HG03108 (cell line): ENCODE measurements around the gene ESYT2.

Source experiments
- ATAC-seq: cut with Tn5 transposase; IDR thresholded peaks from one replicate; pipeline ENCODE4 v1.9.1; 2021; ENCODE audit warnings: moderate library complexity; ENCODE audit not compliant: unreplicated experiment

ESYT2 gene

DNA sequence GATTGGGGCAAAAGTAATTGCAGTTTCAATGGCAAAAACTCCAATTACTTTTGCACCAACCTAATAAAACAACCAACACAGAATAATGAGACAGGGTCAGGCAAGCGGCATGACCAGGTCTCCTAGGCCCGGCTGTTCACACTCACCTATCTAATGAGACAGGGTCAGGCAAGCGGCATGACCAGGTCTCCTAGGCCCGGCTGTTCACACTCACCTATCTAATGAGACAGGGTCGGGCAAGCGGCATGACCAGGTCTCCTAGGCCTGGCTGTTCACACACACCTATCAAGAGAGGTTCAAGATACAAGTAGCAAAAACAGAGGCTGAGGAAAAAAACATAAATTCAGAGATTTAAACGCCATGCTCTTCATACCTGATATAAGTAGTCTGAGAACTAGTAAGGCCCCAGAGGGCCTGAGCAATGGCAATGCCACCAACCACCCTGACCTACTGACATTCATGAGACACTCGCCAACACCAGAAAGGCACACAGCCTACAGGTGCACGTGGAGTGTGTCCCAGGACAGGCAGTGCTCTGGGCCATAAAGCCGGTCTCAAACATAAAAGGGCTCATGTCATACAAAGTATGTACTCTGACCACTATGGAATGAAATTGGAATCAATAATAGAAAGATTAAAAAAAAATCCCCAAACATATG, 84.1 kb downstream of the ESYT2 start:
- no peak for ATAC-seq

DNA sequence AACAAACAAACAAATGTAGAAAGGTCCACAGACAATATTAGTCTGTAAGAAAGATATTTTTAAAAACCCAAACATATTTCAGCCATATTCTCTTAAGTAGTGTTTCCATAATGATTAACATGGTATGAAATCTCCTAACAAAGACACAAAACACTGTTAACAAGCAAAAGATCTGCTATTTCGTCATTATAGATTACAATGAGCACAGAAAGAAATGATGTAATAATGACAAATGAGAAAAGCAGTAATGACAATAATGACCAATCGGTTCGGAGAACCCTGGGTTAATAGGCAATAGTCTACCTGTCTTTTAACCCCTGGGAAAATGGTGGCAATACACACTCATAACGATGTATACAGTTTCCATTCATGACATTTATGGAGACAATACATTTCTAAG, 85.2 kb downstream of the ESYT2 start:
- ATAC-seq = no peak

DNA sequence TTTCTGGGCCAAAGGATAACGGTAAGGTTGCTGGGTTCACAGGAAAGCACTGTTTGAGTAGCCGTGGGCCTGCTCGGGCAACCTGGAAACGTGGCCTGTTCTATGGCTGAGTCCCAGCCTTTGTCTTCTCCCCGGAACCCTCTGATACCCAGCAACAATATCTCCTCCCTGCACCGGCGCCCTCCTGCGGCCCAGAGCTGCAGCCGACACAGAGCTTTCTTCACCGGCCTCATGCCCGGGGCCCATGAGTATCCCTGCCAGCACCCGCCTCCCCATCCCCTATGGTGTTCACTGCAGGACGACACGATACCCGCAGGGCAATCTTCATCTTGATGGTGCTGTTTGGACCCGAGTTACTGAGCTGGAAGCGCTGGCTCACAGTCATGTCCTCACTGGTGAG, 86.1 kb downstream of the ESYT2 start:
- ATAC-seq = no peak

DNA sequence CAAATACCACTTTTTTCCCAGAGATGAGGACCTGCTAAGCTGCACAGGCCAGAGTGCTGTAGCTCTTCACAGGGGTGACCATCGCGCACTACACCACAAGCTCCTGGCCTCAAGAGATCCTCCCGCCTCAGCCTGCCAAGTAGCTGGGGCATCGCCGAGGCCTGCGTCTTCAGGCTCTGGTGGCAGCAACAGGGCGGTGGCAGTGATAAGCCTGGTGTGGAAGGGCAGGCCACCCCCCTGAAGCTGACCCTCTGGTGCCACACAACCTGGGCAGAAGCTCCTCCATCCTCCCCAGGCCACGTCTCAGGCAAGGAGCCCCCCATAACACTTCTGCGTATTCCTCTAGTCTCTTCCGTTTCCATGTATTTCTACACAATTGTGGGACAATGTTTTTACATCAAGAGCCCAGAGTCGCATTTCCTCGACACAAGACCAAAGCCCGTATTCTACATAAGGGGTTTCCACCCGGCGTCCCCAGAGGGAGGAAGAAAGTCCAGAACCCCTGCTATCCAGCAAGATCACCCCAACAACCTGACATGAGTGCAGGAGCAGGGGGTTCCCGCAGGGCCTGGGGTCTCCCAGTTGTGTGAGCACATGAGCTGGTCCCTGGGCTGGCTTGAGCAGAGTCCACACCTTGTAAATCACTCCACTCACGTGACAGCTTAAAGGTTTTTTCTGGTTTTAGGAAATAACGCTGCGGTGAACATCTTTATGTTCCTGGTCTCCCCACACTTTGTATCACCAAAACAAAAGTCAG, 87.1 kb downstream of the ESYT2 start:
- ATAC-seq = no peak

DNA sequence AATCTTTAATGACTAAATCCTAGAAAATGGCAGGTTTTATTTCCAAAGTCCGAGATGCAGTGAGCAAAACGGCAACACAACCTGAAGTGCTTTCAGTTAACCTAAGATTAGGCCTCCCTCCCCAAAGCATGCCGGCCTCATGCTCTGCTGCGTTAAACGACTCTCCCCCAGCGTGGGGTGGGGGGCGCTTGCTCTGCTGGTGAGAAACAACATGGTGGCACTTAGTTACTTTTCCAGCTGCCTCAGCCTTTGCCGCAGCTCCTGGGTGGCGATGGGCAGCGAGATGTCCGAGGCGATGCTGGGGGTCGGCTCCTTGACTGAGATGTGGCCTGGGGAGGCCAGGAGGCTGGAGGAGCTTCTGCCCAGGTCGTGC, 88.0 kb downstream of the ESYT2 start:
- no peak for ATAC-seq

DNA sequence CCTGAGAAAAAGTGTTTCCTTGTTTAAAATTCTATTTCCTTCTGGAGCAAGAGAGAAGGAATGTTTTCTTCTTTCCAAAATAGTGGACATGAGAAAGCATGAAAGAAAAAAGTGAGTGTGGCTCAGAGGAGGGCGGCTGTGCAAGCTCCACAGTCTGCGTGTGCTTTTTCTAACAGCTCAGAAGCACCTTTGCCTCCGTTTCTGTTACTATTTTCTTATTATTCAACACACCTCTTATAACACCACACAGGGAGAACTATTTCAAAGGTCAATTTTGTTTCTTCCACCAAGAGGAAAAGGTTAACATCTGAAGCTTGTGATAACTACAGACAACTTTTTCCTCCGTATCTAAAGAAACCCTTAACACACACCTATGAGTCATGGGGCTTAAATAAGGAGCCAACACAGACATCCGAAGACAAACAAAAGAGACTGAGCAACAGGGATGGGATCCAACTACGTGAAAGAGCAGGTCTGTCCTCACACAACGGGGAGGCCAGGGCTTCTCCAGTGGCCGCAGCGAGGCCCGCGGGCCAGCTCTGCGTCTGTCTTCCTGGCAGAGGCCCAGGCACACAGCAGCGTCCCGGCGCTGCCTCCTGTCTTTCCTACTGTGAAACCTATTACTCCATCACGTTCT, 88.5 kb downstream of the ESYT2 start:
- ATAC-seq = no peak

DNA sequence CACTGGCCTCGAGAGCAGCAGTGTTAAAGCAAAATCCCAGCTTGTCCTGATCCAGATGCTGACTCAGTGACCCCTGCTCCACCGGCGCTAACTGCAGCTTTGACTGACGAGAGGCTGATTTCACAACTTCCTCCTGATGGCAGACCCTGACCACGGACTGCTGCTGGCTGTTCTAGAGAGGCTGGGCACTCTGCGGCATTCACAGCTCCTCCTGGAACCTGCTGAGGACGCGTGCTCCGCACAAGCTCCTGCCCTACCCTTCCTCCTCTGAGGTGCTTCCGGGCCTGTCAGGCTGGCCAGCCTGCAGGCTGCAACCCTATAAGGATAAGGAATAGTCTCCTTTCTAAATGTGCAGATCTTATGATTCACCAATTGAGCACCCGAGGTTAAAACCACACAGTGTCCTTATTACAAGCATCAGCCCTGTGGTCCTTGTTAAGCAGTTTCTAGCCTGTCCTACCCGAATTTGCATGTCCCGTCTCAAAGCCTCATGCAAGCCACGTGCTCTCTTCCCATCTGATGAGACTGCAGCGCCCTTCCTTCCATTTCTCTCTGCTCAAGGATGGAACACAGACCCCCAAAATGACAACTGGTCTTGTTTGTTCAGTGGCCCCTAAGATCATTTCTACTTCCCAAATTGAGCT, 89.2 kb downstream of the ESYT2 start:
- no peak for ATAC-seq

DNA sequence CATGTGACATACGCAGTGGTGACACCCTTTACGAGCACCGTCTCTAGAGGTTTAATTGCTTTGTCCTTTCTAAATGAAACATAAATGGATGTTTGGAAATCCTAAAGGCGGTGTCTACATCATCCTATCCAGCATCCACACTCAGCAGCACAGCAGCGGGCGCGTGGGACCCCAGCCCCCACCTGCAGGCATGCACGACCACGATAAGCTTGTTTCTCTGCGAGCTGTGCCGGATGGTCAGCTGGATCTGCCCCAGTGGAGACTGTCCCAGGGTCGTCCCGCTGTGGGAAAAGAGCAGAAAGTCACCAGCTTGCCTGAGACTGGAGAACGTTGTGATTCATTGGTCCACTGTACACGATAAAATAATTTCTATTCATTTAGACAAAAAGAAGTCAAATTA, 90.5 kb downstream of the ESYT2 start:
- no peak for ATAC-seq

DNA sequence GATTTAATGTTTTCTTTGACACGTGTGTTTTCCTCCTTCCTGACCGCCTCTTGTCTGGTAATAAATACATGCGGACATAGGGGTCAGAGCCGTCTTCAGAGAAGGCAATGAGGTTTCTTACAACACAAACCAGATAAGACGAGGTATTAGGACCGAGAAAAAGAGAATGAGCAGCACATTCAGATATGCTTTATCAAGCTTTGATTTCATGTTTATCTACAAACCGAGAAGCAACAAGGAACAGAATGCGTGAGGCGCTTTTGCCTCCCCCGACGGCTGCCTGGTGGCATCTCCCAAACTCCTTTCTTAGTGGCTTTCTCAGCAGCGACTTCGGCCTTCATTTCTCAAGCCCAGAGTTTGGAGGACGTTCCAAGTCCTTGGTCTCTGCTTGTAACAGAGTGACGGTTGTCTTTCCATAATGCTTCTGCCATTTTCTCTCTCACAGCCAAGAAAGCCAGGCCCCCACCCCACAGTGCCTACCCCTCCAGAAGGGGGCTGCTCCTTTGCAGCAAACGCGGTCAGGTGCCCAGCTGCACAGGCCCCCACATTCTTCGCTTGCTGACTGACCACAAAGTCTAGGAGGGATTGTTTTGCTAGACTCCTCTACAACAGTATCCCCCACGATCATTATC, 92.1 kb downstream of the ESYT2 start:
- no peak for ATAC-seq

DNA sequence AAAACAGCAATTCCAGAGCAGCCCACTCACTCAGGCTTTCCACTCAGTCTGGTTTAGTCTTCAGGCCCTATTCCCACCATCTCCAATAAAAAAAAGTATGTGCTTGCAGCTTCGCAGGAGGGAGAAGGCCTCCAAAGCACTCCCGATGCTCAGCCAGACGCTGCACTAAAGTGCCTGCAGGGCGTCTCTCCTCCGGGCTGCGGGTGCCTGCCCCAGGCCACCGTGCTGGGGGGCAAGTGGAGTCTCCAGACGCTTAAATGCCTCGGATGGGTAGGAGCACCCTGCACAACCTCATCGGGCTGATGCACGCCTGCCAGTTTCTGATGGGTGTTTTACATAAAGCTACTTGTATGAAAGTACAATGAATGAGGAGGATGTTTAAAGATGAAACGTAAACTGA, 93.4 kb downstream of the ESYT2 start:
- no peak for ATAC-seq

DNA sequence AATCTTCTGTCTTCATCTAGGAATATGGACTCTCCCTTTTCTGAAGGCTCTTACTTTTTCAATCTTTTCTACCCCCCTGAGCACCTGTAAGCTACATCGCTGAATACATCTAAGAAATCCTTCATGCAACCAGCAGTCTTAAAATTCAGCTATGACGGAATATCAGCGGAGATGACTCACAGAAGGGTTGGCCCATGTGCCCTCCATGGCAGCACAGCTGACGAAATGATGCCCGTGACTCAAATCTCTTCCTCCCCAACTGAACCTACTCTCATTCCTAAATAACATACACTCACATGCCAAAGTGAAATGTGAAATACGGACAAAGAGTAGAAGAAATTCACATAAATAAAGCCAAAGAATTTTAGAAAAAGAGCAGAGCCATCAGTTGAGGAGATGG, 94.4 kb downstream of the ESYT2 start:
- no peak for ATAC-seq

DNA sequence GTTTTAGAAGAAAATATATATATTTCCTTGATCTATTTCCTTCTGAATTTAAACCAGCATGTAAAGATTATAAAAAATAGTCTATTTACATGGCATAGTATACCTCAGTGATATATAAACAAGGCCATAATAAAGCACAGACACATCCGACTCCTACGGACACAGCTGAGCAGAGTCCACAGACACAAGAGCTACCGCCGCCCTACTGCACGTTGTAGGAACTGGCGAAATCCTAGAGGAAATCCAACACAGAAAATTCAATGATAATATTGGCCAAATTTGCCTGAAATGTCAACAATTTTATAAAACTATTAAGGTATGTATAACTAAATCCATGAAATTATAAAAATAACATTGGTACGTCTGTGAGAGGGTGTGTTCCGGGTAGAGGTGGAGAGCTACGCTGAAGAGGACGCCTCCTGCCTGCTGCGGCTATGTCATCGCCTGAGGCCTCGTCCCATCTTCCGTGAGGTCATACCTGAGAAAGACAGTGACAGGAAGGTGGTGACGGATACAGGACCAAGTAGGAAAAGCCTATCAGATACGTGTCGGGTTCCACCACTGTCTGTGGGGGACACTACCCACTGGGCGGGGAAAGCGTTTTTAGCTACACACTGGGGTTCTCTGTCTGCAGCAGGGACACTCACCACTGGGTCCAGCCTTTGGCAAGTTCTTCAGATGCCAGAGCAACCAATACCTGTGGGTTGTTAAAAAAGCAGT, 95.4 kb downstream of the ESYT2 start:
- no peak for ATAC-seq

DNA sequence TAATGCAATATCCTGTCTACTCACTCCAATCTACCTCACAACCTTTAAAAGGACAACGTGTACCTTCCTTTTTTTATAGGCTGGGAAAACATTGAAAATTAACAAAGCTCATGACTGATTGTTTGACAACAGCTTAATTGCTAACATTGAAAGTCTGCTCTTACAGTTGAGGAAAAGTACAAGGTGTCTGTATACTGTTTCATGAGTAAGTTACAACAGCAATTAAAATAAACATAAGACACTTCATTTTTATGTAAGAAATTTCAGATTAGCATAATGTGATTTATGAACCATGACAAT, 96.1 kb downstream of the ESYT2 start:
- no peak for ATAC-seq

DNA sequence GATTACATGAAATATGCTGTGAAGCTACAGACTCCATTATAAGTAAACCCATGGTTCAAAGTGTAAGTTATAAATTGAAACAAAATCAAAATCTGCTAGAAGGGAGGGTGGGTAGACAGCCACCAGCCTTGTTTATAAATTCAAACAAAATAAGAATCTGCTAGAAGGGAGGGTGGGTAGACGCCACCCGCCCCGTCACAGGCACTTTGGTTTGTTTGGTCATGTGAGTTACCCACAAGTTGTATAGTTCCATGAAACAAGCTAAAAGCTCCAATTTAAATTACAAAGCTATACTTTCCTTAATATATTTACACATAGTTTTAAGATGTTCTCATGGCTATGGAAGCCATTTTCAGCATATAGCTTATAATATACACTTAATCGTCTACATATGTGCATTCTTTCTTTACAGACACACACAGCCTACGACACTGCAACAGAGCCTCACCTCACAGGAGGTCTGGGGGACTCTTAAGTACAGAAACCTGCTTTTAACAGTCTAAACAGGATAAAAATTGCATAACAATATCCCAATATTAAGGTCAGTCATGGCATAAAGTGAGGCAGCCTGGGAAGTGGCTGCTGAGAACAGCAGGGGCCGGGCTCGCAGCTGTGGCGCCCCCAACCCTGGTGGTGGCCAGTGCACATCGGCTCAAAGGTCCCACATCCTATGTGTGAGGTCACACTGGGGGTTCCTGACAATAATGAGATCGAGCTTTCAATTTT, 96.7 kb downstream of the ESYT2 start:
- ATAC-seq = no peak

DNA sequence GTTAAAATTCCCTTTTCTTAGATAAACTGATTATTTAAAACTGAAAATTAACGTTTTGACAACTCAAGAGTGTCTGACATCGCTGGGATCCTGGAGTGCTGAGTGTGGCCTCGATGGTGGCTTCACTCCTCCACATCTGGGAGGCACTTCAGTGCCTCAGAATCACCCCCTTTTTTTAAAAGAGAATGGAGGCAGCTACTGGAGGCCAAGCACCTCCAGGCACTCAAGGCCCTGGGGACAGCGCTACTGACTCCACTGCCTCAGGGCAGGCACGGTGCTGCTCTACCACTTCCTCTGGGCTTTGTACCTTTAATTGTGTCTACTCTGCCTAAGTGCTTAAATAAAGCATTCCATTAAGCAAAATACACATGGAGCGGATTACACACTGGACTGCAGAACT, 97.5 kb downstream of the ESYT2 start:
- ATAC-seq = no peak

DNA sequence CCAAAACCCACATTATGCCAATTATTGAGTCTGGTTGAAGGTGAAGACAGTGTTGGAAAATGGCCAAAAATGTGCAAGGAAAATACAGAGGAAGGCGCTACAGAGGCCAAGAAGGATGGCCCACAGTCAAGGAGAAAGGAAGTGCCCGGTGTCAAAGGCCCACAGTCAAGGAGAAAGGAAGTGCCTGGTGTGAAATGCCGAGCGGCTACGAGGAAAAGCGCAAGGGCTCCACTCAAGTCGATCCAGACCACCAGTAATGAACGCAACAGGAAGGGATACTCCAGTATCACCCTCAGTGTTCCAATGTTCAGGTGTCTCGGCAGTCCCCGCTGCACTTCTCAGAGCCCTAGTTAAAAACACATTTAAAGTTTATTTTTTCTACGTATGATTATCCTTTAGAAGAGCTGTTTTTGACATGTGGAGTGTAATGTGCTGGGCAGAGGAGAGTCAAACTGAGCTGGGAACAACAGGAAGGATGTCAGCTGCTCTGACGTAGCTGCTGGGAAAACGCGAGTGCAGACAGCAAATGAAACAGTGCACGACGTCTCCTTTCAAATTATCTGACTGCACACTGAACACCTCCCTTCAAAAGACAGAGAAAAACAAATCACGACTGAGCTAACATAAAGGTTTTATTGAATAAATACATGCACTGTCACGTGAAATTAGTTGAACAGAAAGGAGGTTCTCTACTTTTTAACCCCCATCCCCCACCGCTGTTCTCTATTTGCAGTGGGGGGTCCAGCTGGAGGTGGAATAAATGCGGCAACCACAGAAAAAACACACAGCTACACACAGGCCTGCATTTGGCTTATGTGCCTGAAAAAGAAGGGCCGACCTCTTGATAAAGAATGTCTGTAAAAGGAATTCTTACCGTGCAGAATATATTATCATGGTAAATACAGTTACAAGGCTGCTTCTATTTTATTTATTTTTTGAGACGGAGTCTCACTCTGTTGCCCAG, 98.6 kb downstream of the ESYT2 start:
- ATAC-seq = no peak

DNA sequence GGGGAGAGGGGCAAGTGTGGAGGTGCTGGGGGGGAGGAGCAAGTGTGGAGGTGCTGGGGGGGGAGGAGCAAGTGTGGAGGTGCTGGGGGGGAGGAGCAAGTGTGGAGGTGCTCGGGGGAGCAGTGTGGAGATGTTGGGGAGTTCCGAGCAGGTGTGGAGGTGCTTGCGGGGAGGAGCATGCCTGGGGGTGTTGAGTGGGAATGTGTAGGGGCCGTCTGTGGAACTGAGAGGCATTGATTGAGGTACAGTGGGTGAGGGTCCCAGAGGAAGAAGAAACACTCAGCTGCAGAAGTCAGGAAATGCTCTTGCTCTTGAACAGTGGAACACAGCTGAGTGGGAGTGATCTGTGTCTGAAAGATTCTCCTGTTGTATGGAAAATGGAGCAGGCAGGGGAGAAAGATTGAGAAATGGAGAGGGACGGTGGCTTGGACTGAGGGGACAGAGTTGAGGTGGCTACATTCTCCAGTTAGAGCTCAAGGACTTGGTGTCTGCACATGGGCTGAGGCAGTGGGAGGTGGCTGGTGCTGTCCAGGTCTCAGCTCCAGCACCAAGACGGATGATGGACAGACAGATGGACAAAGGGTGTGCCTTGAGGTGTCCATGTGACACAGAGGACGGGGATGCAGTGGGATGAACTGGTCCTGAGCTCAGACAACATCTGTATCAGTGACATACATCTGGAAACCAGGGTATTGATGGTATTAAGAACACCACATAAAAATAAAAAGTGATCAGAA, 99.5 kb downstream of the ESYT2 start:
- no peak for ATAC-seq

DNA sequence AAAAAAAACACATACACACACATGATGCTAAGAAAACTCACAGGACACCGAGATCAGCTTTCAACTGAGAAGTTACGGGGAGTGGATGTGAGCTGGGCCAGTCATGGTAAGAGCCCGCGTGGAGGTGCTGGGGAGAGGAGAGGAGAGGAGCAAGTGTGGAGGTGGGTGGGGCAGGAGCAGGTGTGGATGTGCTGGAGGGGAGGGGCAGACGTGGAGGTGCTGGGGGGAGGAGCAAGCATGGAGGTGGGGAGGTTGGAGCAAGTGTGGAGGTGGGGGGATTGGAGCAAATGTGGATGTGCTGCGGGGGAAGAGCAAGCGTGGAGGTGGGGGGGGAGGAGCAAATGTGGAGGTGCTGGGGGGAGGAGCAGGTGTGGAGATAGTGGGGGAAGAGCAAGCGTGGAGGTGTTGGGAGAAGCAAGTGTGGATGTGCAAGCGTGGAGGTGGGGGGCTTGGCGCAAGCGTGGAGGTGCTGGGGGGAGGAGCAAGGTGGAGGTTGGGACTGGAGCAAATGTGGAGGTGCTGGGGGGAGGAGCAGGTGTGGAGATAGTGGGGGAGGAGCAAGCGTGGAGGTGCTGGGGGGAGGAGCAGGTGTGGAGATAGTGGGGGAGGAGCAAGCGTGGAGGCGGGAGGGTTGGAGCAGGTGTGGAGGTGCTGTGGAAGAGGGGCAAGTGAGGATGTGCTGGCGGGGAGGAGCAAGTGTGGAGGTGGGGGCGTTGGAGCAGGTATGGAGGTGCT, 100.2 kb downstream of the ESYT2 start:
- ATAC-seq = no peak
